IMR-90 (cell line): ENCODE results near the gene CCND1.

Experiments used
- BHLHE40 ChIP-seq: fragments of 150-350 bp; IDR thresholded peaks from 2 replicates; pipeline ENCODE4 v1.6.1; 2016; ENCODE audit warnings: mild to moderate bottlenecking, low read depth, low read length
- CEBPB ChIP-seq: IDR thresholded peaks from 2 replicates; pipeline ENCODE4 v1.6.1; 2012; ENCODE audit warnings: low read depth, low read length, improper control_type of control experiment
- MAFK ChIP-seq: IDR thresholded peaks from 2 replicates; pipeline ENCODE4 v1.6.1; 2012; ENCODE audit warnings: low read depth, low read length, improper control_type of control experiment
- MAZ ChIP-seq: IDR thresholded peaks from 2 replicates; pipeline ENCODE4 v1.6.1; 2012; ENCODE audit warnings: low read depth, mild to moderate bottlenecking, low read length, improper control_type of control experiment, moderate library complexity, borderline replicate concordance
- POLR2A ChIP-seq: IDR thresholded peaks from 2 replicates; pipeline ENCODE4 v1.6.1; 2012; ENCODE audit warnings: mild to moderate bottlenecking, low read depth, low read length
- RAD21 ChIP-seq: IDR thresholded peaks from 2 replicates; pipeline ENCODE4 v1.6.1; 2012; ENCODE audit warnings: low read length, improper control_type of control experiment
- RCOR1 ChIP-seq: IDR thresholded peaks from 2 replicates; pipeline ENCODE4 v1.6.1; 2012; ENCODE audit warnings: mild to moderate bottlenecking, low read length, improper control_type of control experiment; ENCODE audit not compliant: insufficient replicate concordance
- RFX5 ChIP-seq: IDR thresholded peaks from 2 replicates; pipeline ENCODE4 v1.8.0; 2012; ENCODE audit warnings: low read depth, mild to moderate bottlenecking, low read length, moderate library complexity
- SMC3 ChIP-seq: fragments of 150-350 bp; IDR thresholded peaks from 2 replicates; pipeline ENCODE4 v1.6.1; 2016; ENCODE audit warnings: low read depth, mild to moderate bottlenecking, antibody characterized with exemption, low read length, moderate library complexity
- TF ChIP-seq, protein P1 (sequence below): conservative IDR thresholded peaks from 2 replicates; pipeline ENCODE4 v1.5.1; 2012; ENCODE audit warnings: mild to moderate bottlenecking, low read depth, low read length, improper control_type of control experiment

GRCh38 chr11:69635195-69635594 lies 5.8 kb upstream of the CCND1 start:
- TF ChIP-seq, protein P1, sequence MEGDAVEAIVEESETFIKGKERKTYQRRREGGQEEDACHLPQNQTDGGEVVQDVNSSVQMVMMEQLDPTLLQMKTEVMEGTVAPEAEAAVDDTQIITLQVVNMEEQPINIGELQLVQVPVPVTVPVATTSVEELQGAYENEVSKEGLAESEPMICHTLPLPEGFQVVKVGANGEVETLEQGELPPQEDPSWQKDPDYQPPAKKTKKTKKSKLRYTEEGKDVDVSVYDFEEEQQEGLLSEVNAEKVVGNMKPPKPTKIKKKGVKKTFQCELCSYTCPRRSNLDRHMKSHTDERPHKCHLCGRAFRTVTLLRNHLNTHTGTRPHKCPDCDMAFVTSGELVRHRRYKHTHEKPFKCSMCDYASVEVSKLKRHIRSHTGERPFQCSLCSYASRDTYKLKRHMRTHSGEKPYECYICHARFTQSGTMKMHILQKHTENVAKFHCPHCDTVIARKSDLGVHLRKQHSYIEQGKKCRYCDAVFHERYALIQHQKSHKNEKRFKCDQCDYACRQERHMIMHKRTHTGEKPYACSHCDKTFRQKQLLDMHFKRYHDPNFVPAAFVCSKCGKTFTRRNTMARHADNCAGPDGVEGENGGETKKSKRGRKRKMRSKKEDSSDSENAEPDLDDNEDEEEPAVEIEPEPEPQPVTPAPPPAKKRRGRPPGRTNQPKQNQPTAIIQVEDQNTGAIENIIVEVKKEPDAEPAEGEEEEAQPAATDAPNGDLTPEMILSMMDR: no peak
- no peak for TF ChIP-seq POLR2A
- no peak for TF ChIP-seq MAFK
- TF ChIP-seq RAD21: no peak
- no peak for TF ChIP-seq CEBPB
- TF ChIP-seq RCOR1: no peak
- TF ChIP-seq BHLHE40: no peak
- no peak for TF ChIP-seq MAZ
- no peak for TF ChIP-seq RFX5
- TF ChIP-seq SMC3: no peak
